ENCODE measurements around the gene ZNF69.

- no peak for TF ChIP-seq YY1 (IDR thresholded peaks at IDR 0.05; ENCODE audit: insufficient read depth, insufficient read length)
- TF ChIP-seq ZNF274 (IDR thresholded peaks at IDR 0.05; ENCODE audit: low read depth, low read length): no peak
- TF ChIP-seq SUZ12 (IDR thresholded peaks at IDR 0.05; ENCODE audit: extremely low read depth, insufficient read depth, insufficient read length): no peak
These were observed 19.4 kb upstream of the ZNF69 start for GRCh38 chr19:11868188-11868587.
